HEK293 (cell line): ENCODE results near the gene ROPN1L.

ENCODE experiments used
- EGR2 ChIP-seq: fragments of 450-650 bp; formaldehyde crosslinking; IDR thresholded peaks from 2 replicates; pipeline ENCODE4 v1.5.1; 2016; ENCODE audit warnings: low read depth, missing biosample characterization, missing genetic modification characterization
- FEZF1 ChIP-seq: fragments of 450-650 bp; formaldehyde crosslinking; IDR thresholded peaks from 2 replicates; pipeline ENCODE4 v1.5.1; 2016; ENCODE audit warnings: missing biosample characterization, missing genetic modification characterization
- GLIS1 ChIP-seq: fragments of 450-650 bp; formaldehyde crosslinking; IDR thresholded peaks from 2 replicates; pipeline ENCODE4 v1.5.1; 2016; ENCODE audit warnings: missing biosample characterization, missing genetic modification characterization
- HOXD13 ChIP-seq: sonication (generic); formaldehyde crosslinking; IDR thresholded peaks from 2 replicates; pipeline ENCODE4 v1.8.0; 2022; ENCODE audit warnings: missing genetic modification reagents, borderline replicate concordance
- MZF1 ChIP-seq: fragments of 450-650 bp; formaldehyde crosslinking; IDR thresholded peaks from 2 replicates; pipeline ENCODE4 v1.5.1; 2017; ENCODE audit warnings: missing biosample characterization, missing genetic modification characterization, borderline replicate concordance
- SETDB1 ChIP-seq: IDR thresholded peaks from one replicate; pipeline ENCODE4 v1.6.1; 2017; ENCODE audit warnings: mild to moderate bottlenecking, low read length, moderate library complexity, mixed read lengths; ENCODE audit not compliant: insufficient read length
- TRIM28 ChIP-seq: IDR thresholded peaks from 2 replicates; pipeline ENCODE4 v1.6.1; 2011; ENCODE audit warnings: low read length, control low read depth, borderline replicate concordance
- ZBTB1 ChIP-seq: fragments of 450-650 bp; formaldehyde crosslinking; IDR thresholded peaks from 2 replicates; pipeline ENCODE4 v1.5.1; 2016; ENCODE audit warnings: missing biosample characterization, missing genetic modification characterization
- ZBTB7A ChIP-seq: fragments of 450-650 bp; formaldehyde crosslinking; IDR thresholded peaks from 2 replicates; pipeline ENCODE4 v1.5.1; 2016; ENCODE audit warnings: low read depth, missing biosample characterization, missing genetic modification characterization
- ZNF16 ChIP-seq: fragments of 450-650 bp; formaldehyde crosslinking; IDR thresholded peaks from 2 replicates; pipeline ENCODE4 v1.5.1; 2016; ENCODE audit warnings: low read depth, missing biosample characterization, missing genetic modification characterization
- ZNF202 ChIP-seq: fragments of 450-650 bp; formaldehyde crosslinking; IDR thresholded peaks from 2 replicates; pipeline ENCODE4 v1.5.1; 2016; ENCODE audit warnings: missing biosample characterization, missing genetic modification characterization, borderline replicate concordance
- ZNF221 ChIP-seq: fragments of 450-650 bp; formaldehyde crosslinking; IDR thresholded peaks from 2 replicates; pipeline ENCODE4 v1.5.1; 2017; ENCODE audit warnings: missing biosample characterization, missing genetic modification characterization, borderline replicate concordance
- ZNF223 ChIP-seq: fragments of 450-650 bp; formaldehyde crosslinking; IDR thresholded peaks from 2 replicates; pipeline ENCODE4 v1.5.1; 2016; ENCODE audit warnings: missing biosample characterization, missing genetic modification characterization
- ZNF302 ChIP-seq: fragments of 450-650 bp; formaldehyde crosslinking; IDR thresholded peaks from 2 replicates; pipeline ENCODE4 v1.5.1; 2016; ENCODE audit warnings: missing biosample characterization, missing genetic modification characterization, low read depth
- ZNF423 ChIP-seq: fragments of 450-650 bp; formaldehyde crosslinking; IDR thresholded peaks from 2 replicates; pipeline ENCODE4 v1.5.1; 2016; ENCODE audit warnings: missing biosample characterization, missing genetic modification characterization
- ZNF548 ChIP-seq: fragments of 450-650 bp; formaldehyde crosslinking; IDR thresholded peaks from 2 replicates; pipeline ENCODE4 v1.5.1; 2016; ENCODE audit warnings: missing biosample characterization, missing genetic modification characterization
- ZNF558 ChIP-seq: fragments of 450-650 bp; formaldehyde crosslinking; IDR thresholded peaks from 2 replicates; pipeline ENCODE4 v1.5.1; 2016; ENCODE audit warnings: missing biosample characterization, missing genetic modification characterization
- ZNF571 ChIP-seq: fragments of 450-650 bp; formaldehyde crosslinking; IDR thresholded peaks from 2 replicates; pipeline ENCODE4 v1.5.0; 2017; ENCODE audit warnings: missing biosample characterization, missing genetic modification characterization
- ZNF658 ChIP-seq: fragments of 450-650 bp; formaldehyde crosslinking; IDR thresholded peaks from 2 replicates; pipeline ENCODE4; 2016; ENCODE audit warnings: missing biosample characterization, missing genetic modification characterization
- TF ChIP-seq, protein P1 (sequence below): fragments of 450-650 bp; formaldehyde crosslinking; IDR thresholded peaks from 2 replicates; pipeline ENCODE4 v1.5.1; 2016; ENCODE audit warnings: missing biosample characterization, missing genetic modification characterization
- TF ChIP-seq, protein P2 (sequence below): fragments of 450-650 bp; formaldehyde crosslinking; IDR thresholded peaks from 2 replicates; pipeline ENCODE4 v1.5.0; 2017; ENCODE audit warnings: missing biosample characterization, missing genetic modification characterization, borderline replicate concordance
- TF ChIP-seq, protein P3 (sequence below): fragments of 450-650 bp; IDR thresholded peaks from 2 replicates; pipeline ENCODE4 v1.5.1; 2018; ENCODE audit warnings: missing biosample characterization, missing genetic modification characterization
- TF ChIP-seq, protein P4 (sequence below): fragments of 450-650 bp; IDR thresholded peaks from 2 replicates; pipeline ENCODE4 v1.5.1; 2018; ENCODE audit warnings: missing biosample characterization, mild to moderate bottlenecking, missing genetic modification characterization
- TF ChIP-seq, protein P5 (sequence below): fragments of 450-650 bp; formaldehyde crosslinking; IDR thresholded peaks from 2 replicates; pipeline ENCODE4 v1.5.1; 2017; ENCODE audit warnings: missing biosample characterization, missing genetic modification characterization
- TF ChIP-seq, protein P6 (sequence below): fragments of 450-650 bp; formaldehyde crosslinking; IDR thresholded peaks from 2 replicates; pipeline ENCODE4 v1.5.1; 2016; ENCODE audit warnings: missing biosample characterization, missing genetic modification characterization, borderline replicate concordance

ROPN1L gene

DNA sequence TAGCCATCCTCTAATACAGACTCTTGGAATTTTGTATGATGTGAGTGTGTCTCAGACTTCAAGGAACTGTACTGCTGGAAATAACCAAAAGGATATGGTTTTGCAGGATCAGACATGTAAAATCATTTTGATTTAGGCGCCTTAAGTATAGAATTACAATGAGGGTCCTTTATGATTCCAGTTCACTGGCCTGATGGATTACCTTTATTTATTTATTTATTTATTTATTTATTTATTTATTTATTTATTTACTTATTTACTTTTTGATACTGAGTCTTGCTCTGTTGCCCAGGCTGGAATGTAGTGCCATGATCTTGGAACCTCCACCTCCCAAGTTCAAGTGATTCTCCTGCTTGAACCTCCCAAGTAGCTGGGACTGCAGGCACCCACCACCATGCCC, 37.9 kb upstream of the ROPN1L start (continued):
- TF ChIP-seq ZNF302, result no peak
- TF ChIP-seq ZNF548 (tag by site-specific recombination), result no peak
- no peak for TF ChIP-seq FEZF1 (tag by site-specific recombination)
- TF ChIP-seq GLIS1 (tag by site-specific recombination), result no peak
- TF ChIP-seq ZBTB7A (tag by site-specific recombination), result no peak
- peak; percentile 76; the same call in 1 of the 2 replicates for TF ChIP-seq ZNF202 (tag by site-specific recombination)
- no peak for TF ChIP-seq HOXD13 (CRISPR knock-in tag)
- no peak for TF ChIP-seq EGR2 (tag by site-specific recombination)
- TF ChIP-seq, protein P1, sequence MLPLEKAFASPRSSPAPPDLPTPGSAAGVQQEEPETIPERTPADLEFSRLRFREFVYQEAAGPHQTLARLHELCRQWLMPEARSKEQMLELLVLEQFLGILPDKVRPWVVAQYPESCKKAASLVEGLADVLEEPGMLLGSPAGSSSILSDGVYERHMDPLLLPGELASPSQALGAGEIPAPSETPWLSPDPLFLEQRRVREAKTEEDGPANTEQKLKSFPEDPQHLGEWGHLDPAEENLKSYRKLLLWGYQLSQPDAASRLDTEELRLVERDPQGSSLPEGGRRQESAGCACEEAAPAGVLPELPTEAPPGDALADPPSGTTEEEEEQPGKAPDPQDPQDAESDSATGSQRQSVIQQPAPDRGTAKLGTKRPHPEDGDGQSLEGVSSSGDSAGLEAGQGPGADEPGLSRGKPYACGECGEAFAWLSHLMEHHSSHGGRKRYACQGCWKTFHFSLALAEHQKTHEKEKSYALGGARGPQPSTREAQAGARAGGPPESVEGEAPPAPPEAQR (tag by site-specific recombination), result no peak
- TF ChIP-seq MZF1 (tag by site-specific recombination), result no peak; the same call in 1 of the 2 replicates
- TF ChIP-seq, protein P2, sequence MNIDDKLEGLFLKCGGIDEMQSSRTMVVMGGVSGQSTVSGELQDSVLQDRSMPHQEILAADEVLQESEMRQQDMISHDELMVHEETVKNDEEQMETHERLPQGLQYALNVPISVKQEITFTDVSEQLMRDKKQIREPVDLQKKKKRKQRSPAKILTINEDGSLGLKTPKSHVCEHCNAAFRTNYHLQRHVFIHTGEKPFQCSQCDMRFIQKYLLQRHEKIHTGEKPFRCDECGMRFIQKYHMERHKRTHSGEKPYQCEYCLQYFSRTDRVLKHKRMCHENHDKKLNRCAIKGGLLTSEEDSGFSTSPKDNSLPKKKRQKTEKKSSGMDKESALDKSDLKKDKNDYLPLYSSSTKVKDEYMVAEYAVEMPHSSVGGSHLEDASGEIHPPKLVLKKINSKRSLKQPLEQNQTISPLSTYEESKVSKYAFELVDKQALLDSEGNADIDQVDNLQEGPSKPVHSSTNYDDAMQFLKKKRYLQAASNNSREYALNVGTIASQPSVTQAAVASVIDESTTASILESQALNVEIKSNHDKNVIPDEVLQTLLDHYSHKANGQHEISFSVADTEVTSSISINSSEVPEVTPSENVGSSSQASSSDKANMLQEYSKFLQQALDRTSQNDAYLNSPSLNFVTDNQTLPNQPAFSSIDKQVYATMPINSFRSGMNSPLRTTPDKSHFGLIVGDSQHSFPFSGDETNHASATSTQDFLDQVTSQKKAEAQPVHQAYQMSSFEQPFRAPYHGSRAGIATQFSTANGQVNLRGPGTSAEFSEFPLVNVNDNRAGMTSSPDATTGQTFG (tag by site-specific recombination), result no peak
- TF ChIP-seq, protein P3, sequence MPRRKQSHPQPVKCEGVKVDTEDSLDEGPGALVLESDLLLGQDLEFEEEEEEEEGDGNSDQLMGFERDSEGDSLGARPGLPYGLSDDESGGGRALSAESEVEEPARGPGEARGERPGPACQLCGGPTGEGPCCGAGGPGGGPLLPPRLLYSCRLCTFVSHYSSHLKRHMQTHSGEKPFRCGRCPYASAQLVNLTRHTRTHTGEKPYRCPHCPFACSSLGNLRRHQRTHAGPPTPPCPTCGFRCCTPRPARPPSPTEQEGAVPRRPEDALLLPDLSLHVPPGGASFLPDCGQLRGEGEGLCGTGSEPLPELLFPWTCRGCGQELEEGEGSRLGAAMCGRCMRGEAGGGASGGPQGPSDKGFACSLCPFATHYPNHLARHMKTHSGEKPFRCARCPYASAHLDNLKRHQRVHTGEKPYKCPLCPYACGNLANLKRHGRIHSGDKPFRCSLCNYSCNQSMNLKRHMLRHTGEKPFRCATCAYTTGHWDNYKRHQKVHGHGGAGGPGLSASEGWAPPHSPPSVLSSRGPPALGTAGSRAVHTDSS (tag by site-specific recombination), result no peak
- peak; percentile 81; the same call in 1 of the 2 replicates for TF ChIP-seq ZNF558 (tag by site-specific recombination)
- TF ChIP-seq, protein P4, sequence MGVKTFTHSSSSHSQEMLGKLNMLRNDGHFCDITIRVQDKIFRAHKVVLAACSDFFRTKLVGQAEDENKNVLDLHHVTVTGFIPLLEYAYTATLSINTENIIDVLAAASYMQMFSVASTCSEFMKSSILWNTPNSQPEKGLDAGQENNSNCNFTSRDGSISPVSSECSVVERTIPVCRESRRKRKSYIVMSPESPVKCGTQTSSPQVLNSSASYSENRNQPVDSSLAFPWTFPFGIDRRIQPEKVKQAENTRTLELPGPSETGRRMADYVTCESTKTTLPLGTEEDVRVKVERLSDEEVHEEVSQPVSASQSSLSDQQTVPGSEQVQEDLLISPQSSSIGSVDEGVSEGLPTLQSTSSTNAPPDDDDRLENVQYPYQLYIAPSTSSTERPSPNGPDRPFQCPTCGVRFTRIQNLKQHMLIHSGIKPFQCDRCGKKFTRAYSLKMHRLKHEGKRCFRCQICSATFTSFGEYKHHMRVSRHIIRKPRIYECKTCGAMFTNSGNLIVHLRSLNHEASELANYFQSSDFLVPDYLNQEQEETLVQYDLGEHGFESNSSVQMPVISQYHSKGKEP, result no peak
- no peak for TF ChIP-seq ZNF658 (tag by site-specific recombination)
- no peak for TF ChIP-seq ZNF221 (tag by site-specific recombination)
- TF ChIP-seq ZNF423, result no peak
- TF ChIP-seq, protein P5, sequence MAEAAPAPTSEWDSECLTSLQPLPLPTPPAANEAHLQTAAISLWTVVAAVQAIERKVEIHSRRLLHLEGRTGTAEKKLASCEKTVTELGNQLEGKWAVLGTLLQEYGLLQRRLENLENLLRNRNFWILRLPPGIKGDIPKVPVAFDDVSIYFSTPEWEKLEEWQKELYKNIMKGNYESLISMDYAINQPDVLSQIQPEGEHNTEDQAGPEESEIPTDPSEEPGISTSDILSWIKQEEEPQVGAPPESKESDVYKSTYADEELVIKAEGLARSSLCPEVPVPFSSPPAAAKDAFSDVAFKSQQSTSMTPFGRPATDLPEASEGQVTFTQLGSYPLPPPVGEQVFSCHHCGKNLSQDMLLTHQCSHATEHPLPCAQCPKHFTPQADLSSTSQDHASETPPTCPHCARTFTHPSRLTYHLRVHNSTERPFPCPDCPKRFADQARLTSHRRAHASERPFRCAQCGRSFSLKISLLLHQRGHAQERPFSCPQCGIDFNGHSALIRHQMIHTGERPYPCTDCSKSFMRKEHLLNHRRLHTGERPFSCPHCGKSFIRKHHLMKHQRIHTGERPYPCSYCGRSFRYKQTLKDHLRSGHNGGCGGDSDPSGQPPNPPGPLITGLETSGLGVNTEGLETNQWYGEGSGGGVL (tag by site-specific recombination), result no peak
- peak; percentile 76; the same call in 1 of the 2 replicates for TF ChIP-seq ZBTB1 (tag by site-specific recombination)
- TF ChIP-seq ZNF16 (tag by site-specific recombination), result no peak
- no peak for TF ChIP-seq TRIM28
- no peak for TF ChIP-seq SETDB1
- TF ChIP-seq ZNF571 (tag by site-specific recombination), result no peak
- TF ChIP-seq, protein P6, sequence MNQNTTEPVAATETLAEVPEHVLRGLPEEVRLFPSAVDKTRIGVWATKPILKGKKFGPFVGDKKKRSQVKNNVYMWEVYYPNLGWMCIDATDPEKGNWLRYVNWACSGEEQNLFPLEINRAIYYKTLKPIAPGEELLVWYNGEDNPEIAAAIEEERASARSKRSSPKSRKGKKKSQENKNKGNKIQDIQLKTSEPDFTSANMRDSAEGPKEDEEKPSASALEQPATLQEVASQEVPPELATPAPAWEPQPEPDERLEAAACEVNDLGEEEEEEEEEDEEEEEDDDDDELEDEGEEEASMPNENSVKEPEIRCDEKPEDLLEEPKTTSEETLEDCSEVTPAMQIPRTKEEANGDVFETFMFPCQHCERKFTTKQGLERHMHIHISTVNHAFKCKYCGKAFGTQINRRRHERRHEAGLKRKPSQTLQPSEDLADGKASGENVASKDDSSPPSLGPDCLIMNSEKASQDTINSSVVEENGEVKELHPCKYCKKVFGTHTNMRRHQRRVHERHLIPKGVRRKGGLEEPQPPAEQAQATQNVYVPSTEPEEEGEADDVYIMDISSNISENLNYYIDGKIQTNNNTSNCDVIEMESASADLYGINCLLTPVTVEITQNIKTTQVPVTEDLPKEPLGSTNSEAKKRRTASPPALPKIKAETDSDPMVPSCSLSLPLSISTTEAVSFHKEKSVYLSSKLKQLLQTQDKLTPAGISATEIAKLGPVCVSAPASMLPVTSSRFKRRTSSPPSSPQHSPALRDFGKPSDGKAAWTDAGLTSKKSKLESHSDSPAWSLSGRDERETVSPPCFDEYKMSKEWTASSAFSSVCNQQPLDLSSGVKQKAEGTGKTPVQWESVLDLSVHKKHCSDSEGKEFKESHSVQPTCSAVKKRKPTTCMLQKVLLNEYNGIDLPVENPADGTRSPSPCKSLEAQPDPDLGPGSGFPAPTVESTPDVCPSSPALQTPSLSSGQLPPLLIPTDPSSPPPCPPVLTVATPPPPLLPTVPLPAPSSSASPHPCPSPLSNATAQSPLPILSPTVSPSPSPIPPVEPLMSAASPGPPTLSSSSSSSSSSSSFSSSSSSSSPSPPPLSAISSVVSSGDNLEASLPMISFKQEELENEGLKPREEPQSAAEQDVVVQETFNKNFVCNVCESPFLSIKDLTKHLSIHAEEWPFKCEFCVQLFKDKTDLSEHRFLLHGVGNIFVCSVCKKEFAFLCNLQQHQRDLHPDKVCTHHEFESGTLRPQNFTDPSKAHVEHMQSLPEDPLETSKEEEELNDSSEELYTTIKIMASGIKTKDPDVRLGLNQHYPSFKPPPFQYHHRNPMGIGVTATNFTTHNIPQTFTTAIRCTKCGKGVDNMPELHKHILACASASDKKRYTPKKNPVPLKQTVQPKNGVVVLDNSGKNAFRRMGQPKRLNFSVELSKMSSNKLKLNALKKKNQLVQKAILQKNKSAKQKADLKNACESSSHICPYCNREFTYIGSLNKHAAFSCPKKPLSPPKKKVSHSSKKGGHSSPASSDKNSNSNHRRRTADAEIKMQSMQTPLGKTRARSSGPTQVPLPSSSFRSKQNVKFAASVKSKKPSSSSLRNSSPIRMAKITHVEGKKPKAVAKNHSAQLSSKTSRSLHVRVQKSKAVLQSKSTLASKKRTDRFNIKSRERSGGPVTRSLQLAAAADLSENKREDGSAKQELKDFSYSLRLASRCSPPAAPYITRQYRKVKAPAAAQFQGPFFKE (tag by site-specific recombination), result no peak
- TF ChIP-seq ZNF223 (tag by site-specific recombination), result no peak
